Measurements from ENCODE around the gene KRTAP10-2.

The KRTAP10-2 gene

DNA sequence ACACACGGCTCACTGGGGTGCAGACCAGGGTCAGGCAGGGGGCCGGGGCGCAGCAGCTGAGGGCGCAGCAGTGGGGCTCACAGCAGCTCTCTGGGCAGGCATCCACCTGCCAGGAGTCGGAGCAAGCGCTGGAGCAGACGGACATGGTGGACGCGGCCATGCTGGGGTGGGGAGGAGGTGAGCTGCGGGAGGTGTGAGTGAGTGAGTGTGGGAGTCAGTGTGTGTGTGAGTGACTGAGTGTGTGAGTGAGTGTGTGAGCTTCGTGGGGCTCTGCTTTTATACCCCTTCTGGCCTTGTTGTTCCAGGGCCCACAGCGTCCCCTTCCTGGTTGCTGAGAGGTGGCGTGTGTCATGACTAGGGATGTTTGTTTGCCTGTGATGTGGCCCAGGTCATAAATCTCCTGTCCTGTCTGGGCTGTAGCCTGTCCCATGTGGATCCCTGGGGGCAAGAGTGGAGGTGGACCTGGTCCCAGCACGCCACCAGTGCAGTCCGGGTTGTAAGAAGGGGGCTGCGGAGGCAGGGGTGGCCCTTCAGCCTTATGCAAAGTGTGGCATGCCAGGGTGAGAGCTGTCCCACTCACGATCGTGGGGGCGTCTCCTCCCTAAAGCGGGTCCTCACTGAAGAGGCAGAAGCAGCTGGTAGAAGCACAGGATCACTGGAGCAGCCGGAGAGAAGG is 11.2 kb downstream of the KRTAP10-2 start, which contains the start of gene KRTAP10-1:
Gene KRTAP10-1, minus strand, starts transcription at position 205 of the 676 bp plus-strand sequence. Its CDS starts 45 bp downstream, at position 160.
- DNase-seq (ENCODE audit: low spot score), result no peak

DNA sequence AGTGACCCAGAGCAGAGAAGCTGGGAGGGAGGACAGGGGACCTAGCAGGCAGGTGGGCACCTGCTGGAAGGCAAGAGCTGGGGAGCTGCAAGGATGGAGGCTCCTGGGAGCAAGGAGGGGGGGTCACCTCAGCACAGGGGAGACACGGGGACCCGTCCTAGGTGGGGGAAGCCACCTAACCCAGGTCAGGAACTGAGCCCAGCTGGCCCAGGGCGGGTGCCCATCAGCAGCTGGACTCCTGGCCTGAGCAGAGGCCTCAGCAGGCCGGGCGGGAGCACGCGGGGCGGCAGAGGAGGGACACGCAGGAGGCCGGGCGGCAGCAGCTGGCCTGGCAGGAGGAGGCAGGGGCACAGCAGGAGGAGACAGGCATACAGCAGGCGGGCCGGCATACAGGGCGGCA is 12.3 kb downstream of the KRTAP10-2 start:
- no peak for DNase-seq (ENCODE audit: low spot score)

DNA sequence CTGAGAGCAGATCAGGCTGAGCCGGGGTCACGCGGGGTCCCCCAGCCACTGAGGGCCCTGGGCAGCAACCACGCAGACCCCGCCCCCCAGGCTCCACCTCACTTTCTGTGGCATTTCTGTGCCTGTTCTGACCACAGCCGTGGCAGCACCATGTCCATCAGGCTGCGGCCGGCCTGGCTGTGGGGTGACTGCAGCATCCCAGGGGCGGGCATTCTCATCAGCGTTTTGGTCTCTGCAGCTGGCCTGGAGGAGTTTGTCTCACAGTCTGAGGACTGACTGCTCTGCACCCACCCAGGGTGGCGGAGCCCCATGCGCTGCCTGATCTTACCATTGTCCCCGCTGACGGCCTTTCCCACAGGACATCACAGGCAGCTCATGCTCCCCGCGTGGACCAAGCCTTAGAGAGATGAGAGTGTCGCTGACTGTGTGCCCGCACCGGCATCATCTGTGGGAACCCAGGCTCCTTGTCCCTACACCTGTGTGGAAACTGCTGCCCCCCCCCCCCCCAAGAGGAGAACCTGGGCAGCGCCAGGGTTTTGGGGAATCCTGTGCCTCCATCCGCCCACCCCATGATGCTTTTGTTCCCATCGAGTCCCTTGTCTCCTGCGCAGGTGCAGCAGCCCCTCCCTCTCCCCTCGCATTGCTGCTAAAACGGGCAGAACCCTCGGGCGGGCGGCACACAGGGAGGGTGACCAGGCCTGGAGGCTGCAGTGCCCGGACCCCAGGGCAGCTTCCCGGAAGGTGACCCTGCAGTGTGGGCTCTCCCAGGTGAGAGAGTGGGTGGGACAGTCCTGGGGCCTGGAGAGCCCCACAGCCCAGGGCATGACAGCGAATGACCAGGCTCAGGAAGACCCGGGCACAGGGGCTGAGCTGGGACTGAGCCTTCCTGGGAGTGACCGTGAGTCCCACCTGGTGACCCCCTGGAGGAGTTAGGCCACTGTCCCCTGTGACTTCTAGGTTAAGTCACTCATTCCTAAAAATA is 13.1 kb downstream of the KRTAP10-2 start:
- no peak for DNase-seq (ENCODE audit: low spot score)

DNA sequence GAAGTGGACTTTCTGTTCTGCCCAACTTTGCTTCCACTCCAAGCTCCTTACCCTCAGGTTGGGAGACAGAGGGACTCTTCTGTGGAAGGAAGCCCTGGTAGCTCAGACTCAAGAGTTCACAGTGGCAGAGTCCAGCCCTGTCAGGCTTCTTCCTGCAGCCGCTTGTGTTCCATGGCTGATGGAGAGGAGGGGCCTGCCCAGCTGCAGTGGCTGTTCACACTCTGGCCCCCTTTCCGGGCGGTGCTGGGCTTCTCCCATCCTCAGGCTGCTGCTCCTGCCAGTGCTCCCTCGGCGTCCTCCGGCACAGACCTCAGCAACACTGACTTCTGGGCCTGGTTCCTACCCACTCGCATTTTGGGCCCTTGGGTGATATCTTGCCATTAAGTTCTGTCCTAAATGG is 15.3 kb downstream of the KRTAP10-2 start:
- no peak for DNase-seq (ENCODE audit: low spot score)

DNA sequence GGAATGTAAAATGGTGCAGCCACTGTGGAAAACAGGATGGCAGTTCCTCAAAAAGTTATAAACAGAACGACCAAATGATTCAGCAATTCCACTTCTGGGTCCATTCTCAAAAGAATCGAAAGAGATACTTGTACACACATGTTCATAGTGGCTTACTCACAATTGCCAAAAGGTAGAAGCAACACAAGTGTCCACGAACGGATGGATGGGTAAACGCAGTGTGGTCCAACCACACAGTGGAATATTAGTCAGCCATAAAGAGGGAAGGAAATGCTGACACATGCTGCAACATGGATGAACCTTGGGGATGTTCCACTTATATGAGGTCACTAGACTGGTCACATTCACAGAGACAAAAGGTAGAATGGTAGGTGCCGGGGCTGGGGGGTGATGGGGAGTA is 16.6 kb downstream of the KRTAP10-2 start:
- DNase-seq (ENCODE audit: low spot score), result no peak

DNA sequence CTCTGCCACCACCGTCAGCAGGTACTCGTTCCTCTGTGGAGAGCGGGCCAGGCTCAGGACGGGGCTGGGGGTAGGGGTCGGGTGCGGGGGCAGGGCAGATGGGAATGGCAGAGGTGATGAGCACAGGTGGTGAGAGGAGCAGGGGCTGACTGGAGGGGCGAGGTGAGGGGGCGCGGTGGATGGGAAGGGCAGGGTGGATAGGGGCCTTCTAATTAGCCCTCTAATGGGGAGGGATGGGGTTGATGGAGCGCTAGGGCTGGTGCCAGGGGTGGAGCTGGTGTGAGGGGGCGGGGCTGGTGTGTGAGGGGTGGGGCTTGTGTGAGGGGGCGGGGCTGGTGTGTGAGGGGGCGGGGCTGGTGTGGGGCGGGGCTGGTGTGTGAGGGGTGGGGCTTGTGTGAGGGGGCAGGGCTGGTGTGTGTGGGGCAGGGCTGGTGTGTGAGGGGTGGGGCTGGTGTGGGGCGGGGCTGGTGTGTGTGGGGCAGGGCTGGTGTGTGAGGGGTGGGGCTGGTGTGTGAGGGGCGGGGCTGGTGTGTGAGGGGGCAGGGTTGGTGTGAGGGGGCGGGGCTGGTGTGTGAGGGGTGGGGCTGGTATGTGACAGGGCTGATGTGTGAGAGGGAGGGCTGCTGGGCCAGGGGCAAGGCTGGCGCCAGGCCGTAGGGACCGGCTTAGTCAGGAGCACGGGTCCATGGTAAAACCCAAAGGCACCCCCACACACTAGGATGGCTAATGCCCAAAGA is 17.2 kb downstream of the KRTAP10-2 start:
- no peak for DNase-seq (ENCODE audit: low spot score)

DNA sequence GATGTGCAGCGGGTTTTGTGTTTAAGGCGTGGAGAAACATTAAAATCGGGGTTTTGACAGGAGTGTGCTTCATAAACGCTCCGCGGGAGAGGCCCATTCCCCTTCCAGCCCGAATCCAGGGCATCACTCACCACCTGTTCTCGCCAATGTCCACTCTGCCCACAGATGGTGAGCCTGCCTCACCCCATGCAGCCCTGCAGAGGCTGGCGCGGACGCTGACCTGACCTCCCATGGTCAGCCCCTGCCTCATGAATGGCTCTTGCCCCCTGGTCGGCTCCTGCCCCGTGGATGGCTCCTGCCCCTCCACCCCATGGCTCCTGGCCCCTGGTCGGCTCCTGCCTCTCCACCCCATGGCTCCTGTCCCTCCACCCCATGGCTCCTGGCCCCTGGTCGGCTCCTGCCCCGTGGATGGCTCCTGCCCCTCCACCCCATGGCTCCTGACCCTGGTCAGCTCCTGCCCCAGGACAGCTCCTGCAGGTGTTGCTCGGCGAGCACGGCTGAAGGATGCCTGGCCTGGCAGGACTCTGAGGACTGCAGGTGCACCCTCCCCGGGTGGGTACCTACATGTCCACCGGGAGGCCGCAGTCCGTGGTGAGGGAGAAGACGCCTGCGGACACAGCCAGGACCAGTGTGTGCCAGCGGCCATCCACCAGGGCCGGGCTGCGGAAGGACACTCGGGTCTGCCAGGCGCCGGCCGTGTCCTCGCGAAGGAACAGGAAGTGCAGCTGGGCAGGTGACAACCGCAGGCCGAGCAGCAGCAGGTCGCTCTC is 18.0 kb downstream of the KRTAP10-2 start:
- DNase-seq (ENCODE audit: low spot score), result no peak

DNA sequence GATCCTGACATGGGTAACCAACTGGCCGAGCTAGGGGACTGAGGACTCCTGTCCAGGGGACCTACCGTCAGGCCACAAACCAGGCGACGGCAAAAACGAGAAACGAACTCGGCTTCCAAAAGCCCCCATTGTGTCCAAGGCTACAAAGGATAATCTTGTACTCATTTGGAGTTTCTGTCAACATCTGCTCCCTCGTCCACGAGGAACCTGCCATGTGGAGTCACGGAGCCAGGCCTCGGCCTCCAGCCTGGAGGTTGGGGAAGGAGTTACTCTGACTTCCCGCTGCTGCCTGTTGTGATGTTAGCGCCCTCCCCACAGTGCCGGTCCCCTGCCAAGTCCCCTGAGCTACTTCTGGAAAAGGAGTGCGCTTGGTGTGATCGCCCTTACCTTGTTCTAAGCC is 18.6 kb downstream of the KRTAP10-2 start:
- no peak for DNase-seq (ENCODE audit: low spot score)

DNA sequence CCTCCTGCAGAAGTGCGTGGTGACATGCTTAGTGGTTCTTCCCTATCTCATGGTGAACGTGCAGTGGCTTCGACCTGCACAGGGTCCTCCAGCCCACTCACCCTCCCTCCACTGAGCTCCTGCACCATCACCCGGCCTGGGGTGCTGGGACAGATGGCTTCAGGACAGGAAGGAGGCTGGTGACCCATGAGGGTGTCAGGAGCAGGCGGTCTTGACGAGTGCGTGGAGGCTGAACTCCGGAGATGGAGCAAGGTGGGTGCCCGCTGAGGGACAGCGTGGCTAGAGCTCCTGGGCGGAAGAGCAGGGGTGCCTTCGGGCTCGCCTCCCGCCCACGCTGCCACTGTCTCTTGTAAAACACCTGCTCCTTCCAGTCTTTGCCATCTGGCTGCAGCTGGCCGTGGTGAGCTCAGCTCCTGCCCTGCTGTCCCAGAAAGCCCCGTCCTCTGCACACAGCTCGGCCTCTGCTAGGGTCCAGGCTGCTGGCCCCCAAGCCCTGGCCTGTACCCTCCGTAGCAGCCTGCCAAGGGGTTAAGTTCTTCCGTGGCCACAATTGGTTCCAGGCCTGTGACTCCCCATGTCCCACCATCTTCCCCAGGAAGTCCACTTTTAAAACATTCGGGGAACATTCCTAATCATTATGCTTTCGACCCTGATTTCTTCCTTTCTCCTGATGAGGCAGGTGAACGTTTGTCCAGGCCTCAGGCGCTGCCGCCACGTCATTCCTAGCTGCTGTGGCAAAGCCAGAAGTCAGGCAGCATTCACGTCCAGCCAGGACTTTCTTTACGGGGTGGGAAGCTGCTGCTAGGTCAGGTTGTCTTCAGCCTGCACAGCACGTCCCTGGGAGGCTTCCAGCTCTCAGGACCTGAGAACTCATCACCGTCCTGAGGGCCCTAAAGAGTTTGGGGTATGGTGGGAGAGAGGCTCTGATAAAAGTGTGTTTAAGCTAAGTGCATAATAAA is 19.4 kb downstream of the KRTAP10-2 start:
- no peak for DNase-seq (ENCODE audit: low spot score)

DNA sequence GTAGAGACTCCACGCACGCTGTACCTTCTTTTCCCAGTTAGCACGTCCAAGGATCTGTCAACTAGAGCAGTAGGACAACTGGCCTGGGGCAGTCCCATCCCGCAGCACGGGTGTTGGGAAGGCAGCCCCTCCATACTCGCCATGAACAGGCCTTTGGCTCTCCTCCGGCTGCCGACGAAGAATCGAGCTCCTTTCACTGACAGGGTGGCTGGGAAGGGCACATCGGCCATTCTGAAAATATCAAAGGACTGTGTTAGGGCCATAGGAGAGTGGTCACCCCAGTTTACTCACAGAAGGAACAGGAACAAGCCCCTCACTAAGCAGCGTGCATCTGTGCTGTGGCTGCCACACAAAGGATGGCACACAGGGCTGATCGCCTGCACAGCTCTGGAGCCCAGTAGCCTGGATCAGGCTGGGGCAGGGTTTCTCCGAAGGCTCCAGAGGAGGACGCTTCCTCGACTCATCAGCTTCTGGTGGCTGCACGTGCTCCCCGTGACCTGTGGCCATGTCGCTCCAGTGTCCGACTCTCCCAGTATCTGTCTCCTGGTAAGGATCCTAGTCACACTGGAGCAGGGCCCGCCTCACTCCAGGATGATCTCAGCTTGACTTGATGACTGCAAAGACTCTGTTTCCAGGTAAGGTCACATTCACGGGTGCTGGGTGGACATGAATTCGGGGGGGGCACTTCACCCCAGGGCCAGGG is 20.3 kb downstream of the KRTAP10-2 start:
- no peak for DNase-seq (ENCODE audit: low spot score)

DNA sequence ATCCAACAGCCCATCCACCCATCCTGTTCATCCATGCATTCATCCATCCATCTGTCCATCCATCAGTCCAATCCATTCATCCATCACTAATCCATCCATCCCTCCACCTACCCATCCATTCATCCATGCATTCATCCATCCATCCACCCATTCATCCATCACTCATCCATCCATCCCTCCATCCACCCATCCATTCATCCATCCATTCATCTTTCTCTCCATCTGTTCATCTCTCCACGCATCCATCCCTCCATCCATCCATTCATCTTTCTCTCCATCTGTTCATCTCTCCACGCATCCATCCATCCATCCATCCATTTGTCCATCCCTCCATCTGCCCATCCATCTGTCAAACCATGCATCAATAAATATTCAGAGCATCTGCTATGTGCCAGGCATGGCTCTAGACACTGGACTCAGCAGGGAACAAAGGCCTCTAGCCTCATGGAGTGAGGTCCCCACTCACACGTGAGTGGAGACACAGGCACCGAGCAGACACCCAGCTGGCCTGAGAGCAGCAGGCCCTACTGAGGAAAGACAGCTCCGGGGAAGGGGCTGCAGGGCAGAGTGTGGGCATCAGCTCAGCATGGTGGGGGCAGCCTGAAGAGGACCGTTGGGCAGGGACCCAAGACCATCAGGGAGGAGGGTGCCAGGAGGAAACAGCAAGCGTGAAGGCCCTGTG is 20.9 kb downstream of the KRTAP10-2 start:
- DNase-seq (ENCODE audit: low spot score), result no peak

DNA sequence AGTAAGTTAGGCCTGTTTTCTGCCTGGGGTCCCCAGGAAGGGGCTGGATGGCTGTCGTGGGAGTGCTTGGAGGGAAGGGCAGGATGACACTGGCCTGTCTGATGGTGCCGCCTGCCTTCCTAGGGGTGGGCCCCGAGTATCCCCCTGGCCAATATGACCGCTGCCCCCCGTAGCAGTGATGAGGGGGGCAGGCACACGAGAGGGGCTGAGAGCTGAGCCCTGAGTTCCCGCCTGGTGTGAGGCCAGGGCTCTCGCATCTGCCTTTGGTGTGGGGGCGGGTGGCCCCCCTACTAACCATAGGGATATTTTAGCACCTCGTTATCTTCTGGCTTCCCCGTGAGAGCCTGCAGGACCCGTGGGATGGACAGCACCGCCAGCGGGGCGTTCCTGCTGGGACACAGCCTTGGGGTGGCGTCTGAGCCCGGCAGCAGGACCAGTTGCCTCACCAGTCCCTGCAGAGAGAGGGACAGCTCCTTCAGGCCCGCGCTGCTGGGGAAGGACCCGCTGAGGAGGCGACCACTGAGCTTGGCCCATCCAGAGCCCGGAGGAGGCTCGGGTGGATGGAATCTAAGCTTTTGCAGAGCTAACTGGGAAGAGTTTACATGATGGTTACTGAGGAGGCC is 21.7 kb downstream of the KRTAP10-2 start:
- DNase-seq (ENCODE audit: low spot score), result no peak

DNA sequence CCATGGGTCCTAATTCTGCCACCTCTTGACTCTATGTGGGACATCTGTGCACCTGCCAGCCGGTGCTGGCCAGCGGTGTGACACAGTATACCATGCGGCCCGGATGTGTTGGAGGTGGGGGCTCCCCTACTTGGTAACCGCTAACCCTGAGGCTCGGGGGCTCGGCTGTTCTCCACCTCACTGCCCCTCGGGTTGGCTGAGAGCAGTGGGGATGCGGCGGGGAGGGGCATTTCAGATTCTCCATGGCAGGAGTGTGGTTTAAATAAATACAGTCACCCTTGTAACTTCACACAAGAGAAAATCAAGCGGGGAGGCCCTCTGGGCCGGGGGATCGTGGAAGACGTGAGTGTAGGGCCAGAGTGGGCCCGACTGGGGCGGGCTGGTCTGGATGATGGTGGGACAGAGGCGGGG is 22.3 kb downstream of the KRTAP10-2 start:
- no peak for DNase-seq (ENCODE audit: low spot score)

DNA sequence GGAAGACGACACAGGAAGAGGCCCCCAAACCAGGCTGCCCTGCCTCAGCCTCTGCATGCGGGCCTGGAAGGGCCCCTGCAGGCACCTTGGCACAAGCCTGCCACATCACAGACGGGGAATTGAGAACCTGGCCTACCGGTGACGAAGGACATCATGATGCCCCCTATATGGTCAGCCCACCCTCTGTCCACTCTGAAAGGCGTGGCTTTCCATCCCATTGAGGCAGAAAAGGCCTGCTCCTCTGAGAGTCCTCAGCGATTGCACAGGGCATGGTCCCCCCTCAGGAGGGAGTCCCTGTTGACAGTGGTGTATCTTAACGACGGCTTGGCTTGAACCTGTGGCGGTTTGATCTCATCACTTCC is 22.7 kb downstream of the KRTAP10-2 start:
- no peak for DNase-seq (ENCODE audit: low spot score)

DNA sequence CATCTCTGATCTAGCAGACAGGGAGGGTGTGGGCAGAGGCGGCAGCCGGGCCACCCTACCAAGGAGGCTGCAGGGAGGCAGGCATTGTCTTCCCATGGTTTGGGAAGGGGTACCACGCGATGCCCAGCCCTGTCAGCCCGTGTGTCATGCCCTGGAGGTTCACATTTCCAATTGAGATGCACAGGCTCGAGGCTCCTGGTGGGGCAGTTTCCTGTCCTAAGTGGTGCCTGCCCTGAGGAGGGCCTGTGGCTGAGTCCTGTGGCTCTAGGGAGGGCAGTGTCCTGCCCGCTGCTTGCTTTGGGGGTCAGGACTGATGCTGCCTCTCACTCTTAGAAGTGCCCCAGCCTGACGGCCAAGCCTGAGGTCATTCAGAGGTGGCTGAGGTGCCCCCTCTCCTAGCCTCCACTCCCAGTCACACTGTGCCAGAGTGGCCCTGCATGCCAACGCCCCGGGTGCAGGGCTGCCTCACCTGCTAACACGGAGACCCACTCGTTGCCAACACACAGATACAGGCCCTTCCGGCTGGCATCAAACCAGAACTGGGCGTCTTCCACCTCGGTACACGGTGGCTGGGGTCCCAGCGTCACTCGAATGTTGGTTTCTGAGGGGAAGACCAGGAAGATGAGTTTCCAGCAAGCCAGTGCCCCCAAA is 23.2 kb downstream of the KRTAP10-2 start:
- no peak for DNase-seq (ENCODE audit: low spot score)

DNA sequence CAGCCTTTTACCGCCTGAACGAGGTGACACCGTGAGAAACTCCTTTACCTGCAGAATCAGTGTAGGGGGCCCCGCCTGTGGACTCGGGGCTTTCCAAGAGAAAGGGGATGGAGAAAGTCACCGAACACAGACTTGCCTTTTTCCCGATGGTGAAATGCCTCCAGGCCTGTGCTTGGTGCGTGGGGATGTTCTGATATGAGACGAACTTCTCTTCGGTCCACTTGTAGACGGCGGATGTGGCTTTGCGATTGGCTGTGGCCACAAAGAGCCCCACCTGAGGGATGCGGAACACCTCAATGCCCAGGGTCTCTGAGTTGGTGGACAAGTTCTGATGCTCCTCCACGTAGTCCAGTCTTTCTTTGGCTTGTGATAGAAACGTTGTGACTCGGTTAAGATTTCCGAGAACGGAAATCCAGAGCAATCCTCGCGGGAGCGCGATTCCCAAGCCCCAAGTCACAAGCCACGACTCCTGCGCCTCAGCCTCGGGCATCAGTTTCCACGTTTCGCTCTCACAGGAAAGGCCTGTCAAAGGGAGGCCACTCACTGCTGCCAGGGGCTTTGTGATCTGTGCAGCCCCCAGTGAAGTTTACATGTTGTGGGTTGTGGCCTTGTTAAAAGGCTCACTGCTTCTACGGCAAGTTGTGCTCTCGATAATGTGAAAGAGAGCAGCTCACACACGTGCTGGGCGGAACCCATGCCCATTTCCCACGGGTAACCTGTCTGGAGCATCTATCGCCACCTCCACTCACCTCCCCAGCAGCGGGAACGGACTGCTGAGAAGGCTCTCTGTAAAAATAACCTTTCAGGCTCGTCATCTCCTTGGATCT is 23.9 kb downstream of the KRTAP10-2 start:
- DNase-seq (ENCODE audit: low spot score), result no peak

Measured in LoVo (cell line).